Chondrocyte (in vitro differentiated cells): Measurements from ENCODE around the gene CHTF18. TPM values are rescaled to one million over a fixed set of nuclear protein-coding genes. Genes with fewer than 3 reads are reported as not detected.

Experiments
- DNase-seq: peaks from one replicate; pipeline ENCODE4 v3.0.0; 2021; ENCODE audit warnings: mixed read lengths, low spot score
- H3K27ac Mint-ChIP-seq: one replicate; pipeline ENCODE4 v1.8.0; 2021; ENCODE audit warnings: mild to moderate bottlenecking, moderate library complexity, mixed read lengths; ENCODE audit not compliant: unreplicated experiment
- H3K27me3 Mint-ChIP-seq: 2 replicates; pipeline ENCODE4 v1.8.0; 2021; ENCODE audit warnings: low read depth, mixed read lengths
- H3K36me3 Mint-ChIP-seq: 2 replicates; pipeline ENCODE4 v1.8.0; 2021; ENCODE audit warnings: low read depth, mixed read lengths
- H3K4me1 Mint-ChIP-seq: 2 replicates; pipeline ENCODE4 v1.8.0; 2021; ENCODE audit warnings: low read depth, mild to moderate bottlenecking, mixed read lengths
- H3K4me3 Mint-ChIP-seq: one replicate; pipeline ENCODE4 v1.8.0; 2021; ENCODE audit warnings: mild to moderate bottlenecking, moderate library complexity, mixed read lengths; ENCODE audit not compliant: unreplicated experiment
- H3K9me3 Mint-ChIP-seq: 2 replicates; pipeline ENCODE4 v1.8.0; 2021; ENCODE audit warnings: low read depth, mixed read lengths
- microRNA-seq: library from miRNA; unstranded; fragments of <30 nt; microRNA quantifications from one replicate; pipeline ENCODE4 v1.2.0, GENCODE V29; 2020; ENCODE audit warnings: borderline number of aligned reads
- total RNA-seq: library from RNA; stranded (reverse); gene quantifications from 3 replicates; pipeline ENCODE4 v1.2.1, GENCODE V29; 2021
- TF ChIP-seq, protein P1 (sequence below): fragments of 200-600 bp; sonication (generic); IDR thresholded peaks from 2 replicates; pipeline ENCODE4 v1.5.0; 2021; ENCODE audit warnings: antibody characterized with exemption, mild to moderate bottlenecking, moderate library complexity

The CHTF18 gene
- total RNA-seq, 1 donor from 2014 or later = 12.8 TPM

DNA sequence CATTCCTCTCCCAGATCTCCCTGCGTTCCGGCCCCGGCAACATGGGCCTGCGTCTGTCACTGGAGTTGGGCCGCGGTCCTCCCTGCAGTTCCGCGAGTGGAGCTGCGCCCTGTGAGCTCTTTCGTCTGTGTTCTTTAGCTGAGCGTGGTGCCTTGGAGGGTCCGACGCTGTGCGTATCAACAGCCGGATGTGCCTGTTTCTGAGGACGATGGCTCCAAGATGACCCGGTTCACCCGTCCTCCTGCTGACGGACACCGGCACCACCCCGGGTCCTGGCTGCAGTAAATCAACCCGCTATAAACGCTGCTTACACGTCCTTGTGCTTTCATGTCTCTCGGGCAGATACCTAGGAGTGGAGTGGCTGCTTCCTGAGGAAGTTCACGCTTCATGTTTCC lies 56.9 kb downstream of the CHTF18 start:
- peaks cover 3% of the 10 kb centered on the region for H3K27me3 Mint-ChIP-seq
- DNase-seq = no peak
- peaks cover 5% of the 10 kb centered on the region for H3K36me3 Mint-ChIP-seq
- peaks cover 16% of the 10 kb centered on the region for H3K9me3 Mint-ChIP-seq
- H3K4me1 Mint-ChIP-seq = no peaks in the 10 kb centered on the region
- no peak overlapping the region for H3K27ac Mint-ChIP-seq
- no peak overlapping the region for H3K4me3 Mint-ChIP-seq
- TF ChIP-seq, protein P1, sequence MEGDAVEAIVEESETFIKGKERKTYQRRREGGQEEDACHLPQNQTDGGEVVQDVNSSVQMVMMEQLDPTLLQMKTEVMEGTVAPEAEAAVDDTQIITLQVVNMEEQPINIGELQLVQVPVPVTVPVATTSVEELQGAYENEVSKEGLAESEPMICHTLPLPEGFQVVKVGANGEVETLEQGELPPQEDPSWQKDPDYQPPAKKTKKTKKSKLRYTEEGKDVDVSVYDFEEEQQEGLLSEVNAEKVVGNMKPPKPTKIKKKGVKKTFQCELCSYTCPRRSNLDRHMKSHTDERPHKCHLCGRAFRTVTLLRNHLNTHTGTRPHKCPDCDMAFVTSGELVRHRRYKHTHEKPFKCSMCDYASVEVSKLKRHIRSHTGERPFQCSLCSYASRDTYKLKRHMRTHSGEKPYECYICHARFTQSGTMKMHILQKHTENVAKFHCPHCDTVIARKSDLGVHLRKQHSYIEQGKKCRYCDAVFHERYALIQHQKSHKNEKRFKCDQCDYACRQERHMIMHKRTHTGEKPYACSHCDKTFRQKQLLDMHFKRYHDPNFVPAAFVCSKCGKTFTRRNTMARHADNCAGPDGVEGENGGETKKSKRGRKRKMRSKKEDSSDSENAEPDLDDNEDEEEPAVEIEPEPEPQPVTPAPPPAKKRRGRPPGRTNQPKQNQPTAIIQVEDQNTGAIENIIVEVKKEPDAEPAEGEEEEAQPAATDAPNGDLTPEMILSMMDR = no peak

DNA sequence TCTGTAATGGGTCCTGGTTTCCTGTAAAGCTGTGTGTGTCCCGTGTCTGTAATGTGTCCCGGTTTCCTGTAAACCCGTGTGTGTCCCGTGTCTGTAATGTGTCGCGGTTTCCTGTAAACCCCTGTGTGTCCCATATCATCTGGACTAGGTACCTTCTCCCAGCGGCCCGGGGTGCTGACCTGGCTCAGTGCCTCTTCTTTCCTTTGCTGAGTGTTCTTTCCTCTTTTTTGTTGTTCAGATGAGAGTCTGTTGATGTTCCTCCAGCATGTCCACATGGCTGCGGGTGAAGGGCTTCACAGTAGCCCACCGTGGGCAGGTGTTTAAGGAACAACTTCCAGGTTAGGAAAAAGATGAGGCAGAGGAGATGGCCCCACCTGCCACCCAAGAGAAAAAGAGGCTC lies 58.7 kb downstream of the CHTF18 start:
- Mint-ChIP-seq H3K4me3 (no peak overlapping the region), H3K36me3 (peaks cover 9% of the 10 kb centered on the region), H3K27ac (no peak overlapping the region), H3K4me1 (no peaks in the 10 kb centered on the region), H3K9me3 (peaks cover 22% of the 10 kb centered on the region), H3K27me3 (peaks cover 3% of the 10 kb centered on the region)
- no peak for DNase-seq
- TF ChIP-seq, protein P1 = no peak

Small RNA genes within 50 kb of the gene (microRNA-seq; reads per million reads assigned to microRNA genes)
- not detected for gene MIR662

Other genes with a start within 250 kb of the CHTF18 start
- gene PRR35, start 228.2 kb upstream of the CHTF18 start, total RNA-seq = not detected in 3 replicates
- not detected in 3 replicates for gene NHLRC4, start 221.6 kb upstream of the CHTF18 start, total RNA-seq
- 34.1 to 57.1 TPM (median 37.3 TPM) in 3 replicates for gene PIGQ, start 218.7 kb upstream of the CHTF18 start, total RNA-seq
- gene RAB40C, start 198.6 kb upstream of the CHTF18 start, total RNA-seq = 15.2 to 19.6 TPM (median 19.6 TPM) in 3 replicates
- 0.36 to 0.56 TPM (median 0.47 TPM) in 3 replicates for gene WFIKKN1, start 157.6 kb upstream of the CHTF18 start, total RNA-seq
- gene METTL26, start 152.3 kb upstream of the CHTF18 start, total RNA-seq = 58.9 to 68.5 TPM (median 68.1 TPM) in 3 replicates
- 10.4 to 16.9 TPM (median 15.3 TPM) in 3 replicates for gene MCRIP2, start 146.8 kb upstream of the CHTF18 start, total RNA-seq
- 17.0 to 36.6 TPM (median 19.2 TPM) in 3 replicates for gene WDR90, start 139.3 kb upstream of the CHTF18 start, total RNA-seq
- gene RHOT2, start 120.5 kb upstream of the CHTF18 start, total RNA-seq = 101 to 109 TPM (median 106 TPM) in 3 replicates
- 1.9 to 3.5 TPM (median 3.0 TPM) in 3 replicates for gene RHBDL1, start 112.9 kb upstream of the CHTF18 start, total RNA-seq
- gene STUB1, start 108.2 kb upstream of the CHTF18 start, total RNA-seq = 89.7 to 139 TPM (median 96.1 TPM) in 3 replicates
- 38.8 to 56.5 TPM (median 39.2 TPM) in 3 replicates for gene JMJD8, start 104.3 kb upstream of the CHTF18 start, total RNA-seq
- gene WDR24, start 98.2 kb upstream of the CHTF18 start, total RNA-seq = 12.6 to 17.7 TPM (median 13.7 TPM) in 3 replicates
- gene FBXL16, start 82.8 kb upstream of the CHTF18 start, total RNA-seq = 0.53 to 0.87 TPM (median 0.82 TPM) in 3 replicates
- gene METRN, start 73.5 kb upstream of the CHTF18 start, total RNA-seq = 50.7 to 62.3 TPM (median 58.5 TPM) in 3 replicates
- 31.6 to 42.4 TPM (median 38.2 TPM) in 3 replicates for gene ANTKMT, start 67.5 kb upstream of the CHTF18 start, total RNA-seq
- gene CCDC78, start 62.2 kb upstream of the CHTF18 start, total RNA-seq = 1.8 to 3.9 TPM (median 2.5 TPM) in 3 replicates
- gene HAGHL, start 61.5 kb upstream of the CHTF18 start, total RNA-seq = 7.9 to 20.6 TPM (median 15.0 TPM) in 3 replicates
- 20.5 to 26.6 TPM (median 22.1 TPM) in 3 replicates for gene CIAO3, start 47.6 kb upstream of the CHTF18 start, total RNA-seq
- 0.41 TPM in 1 of 3 replicates, not detected in the others for gene MSLN, start 27.9 kb upstream of the CHTF18 start, total RNA-seq
- gene RPUSD1, start 239 bp upstream of the CHTF18 start, total RNA-seq = 17.6 to 21.6 TPM (median 19.6 TPM) in 3 replicates
- not detected in 3 replicates for gene GNG13, start 12.1 kb downstream of the CHTF18 start, total RNA-seq
- gene LMF1, start 182.4 kb downstream of the CHTF18 start, total RNA-seq = 21.6 to 25.6 TPM (median 21.7 TPM) in 3 replicates
- 0.10 to 0.15 TPM (median 0.15 TPM) in 3 replicates for gene SOX8, start 193.2 kb downstream of the CHTF18 start, total RNA-seq